Body of pancreas (tissue), 4 donors: ENCODE measurements around the gene WDR93. TPM values are rescaled to one million over a fixed set of nuclear protein-coding genes. Genes with fewer than 3 reads are reported as not detected.

ENCODE experiments used
- ATAC-seq: fragments of 150-250 bp; one replicate; pipeline ENCODE4 v1.9.1; 2016
- DNase-seq, 4 donors: peaks; one replicate each; pipeline ENCODE4 v3.0.0-alpha.2; 2019
- H3K27ac ChIP-seq, 4 donors: fragments of 200-600 bp; sonication (generic); 1 replicate in 3 of 4; 2 replicates in 1 of 4; pipeline versions ENCODE4 v1.5.1 to v1.6.1; 2016 to 2019; ENCODE audit warnings: mild to moderate bottlenecking in 1 of 4, mixed read lengths in 1 of 4, moderate library complexity in 1 of 4
- H3K27me3 ChIP-seq, 2 donors: fragments of 200-600 bp; sonication (generic); one replicate each; pipeline ENCODE4 v1.6.0; 2016; ENCODE audit warnings: mild to moderate bottlenecking in 1 of 2
- H3K36me3 ChIP-seq, 2 donors: fragments of 200-600 bp; sonication (generic); replicated peaks in 1 of 2; 2 replicates each; pipeline ENCODE4 v1.5.1; 2016; ENCODE audit warnings: low read depth in 2 of 2; ENCODE audit not compliant: insufficient read depth in 1 of 2
- H3K4me1 ChIP-seq: fragments of 200-600 bp; sonication (generic); one replicate; pipeline ENCODE4 v1.6.0; 2016
- H3K4me3 ChIP-seq, 2 donors: fragments of 200-600 bp; sonication (generic); 1 replicate in 1 of 2; 2 replicates in 1 of 2; pipeline ENCODE4 v1.5.1; 2016 to 2019
- H3K9me3 ChIP-seq, 3 donors: fragments of 200-600 bp; sonication (generic); 1 replicate in 2 of 3; 2 replicates in 1 of 3; pipeline ENCODE4 v1.5.1; 2016
- POLR2A ChIP-seq, 3 donors: fragments of 450-650 bp; IDR thresholded peaks; one replicate each; pipeline ENCODE4 v1.6.1; 2016; ENCODE audit warnings: antibody characterized with exemption in 3 of 3, mild to moderate bottlenecking in 2 of 3
- WGBS, 2 donors: methylation state at CpG; one replicate each; pipeline ENCODE4 v1.1.5; 2017; 5-methylcytosine and 5-hydroxymethylcytosine counted together
- intact Hi-C: fragments of 100-400 bp; cut with DNase I; formaldehyde crosslinking; loops from one replicate; pipeline ENCODE4 v1.15.1; 2023
- total RNA-seq, 2 donors: library from RNA; depleted of rRNA; stranded (reverse); fragments of >200 nt; gene quantifications; one replicate each; pipeline ENCODE4 v1.1.0, GENCODE V29; 2016
- TF ChIP-seq, protein P1 (sequence below), 7 experiments: fragments of 450-650 bp in 4 of 7; fragments of 200-600 bp in 3 of 7; sonication (generic) in 3 of 7; IDR thresholded peaks; one replicate each; pipeline ENCODE4 v1.5.1; 2016 to 2019; ENCODE audit warnings: antibody characterized with exemption in 7 of 7

Gene WDR93
- total RNA-seq, 2 donors from 2014 or later = 0.66 TPM; not detected in 1

DNA sequence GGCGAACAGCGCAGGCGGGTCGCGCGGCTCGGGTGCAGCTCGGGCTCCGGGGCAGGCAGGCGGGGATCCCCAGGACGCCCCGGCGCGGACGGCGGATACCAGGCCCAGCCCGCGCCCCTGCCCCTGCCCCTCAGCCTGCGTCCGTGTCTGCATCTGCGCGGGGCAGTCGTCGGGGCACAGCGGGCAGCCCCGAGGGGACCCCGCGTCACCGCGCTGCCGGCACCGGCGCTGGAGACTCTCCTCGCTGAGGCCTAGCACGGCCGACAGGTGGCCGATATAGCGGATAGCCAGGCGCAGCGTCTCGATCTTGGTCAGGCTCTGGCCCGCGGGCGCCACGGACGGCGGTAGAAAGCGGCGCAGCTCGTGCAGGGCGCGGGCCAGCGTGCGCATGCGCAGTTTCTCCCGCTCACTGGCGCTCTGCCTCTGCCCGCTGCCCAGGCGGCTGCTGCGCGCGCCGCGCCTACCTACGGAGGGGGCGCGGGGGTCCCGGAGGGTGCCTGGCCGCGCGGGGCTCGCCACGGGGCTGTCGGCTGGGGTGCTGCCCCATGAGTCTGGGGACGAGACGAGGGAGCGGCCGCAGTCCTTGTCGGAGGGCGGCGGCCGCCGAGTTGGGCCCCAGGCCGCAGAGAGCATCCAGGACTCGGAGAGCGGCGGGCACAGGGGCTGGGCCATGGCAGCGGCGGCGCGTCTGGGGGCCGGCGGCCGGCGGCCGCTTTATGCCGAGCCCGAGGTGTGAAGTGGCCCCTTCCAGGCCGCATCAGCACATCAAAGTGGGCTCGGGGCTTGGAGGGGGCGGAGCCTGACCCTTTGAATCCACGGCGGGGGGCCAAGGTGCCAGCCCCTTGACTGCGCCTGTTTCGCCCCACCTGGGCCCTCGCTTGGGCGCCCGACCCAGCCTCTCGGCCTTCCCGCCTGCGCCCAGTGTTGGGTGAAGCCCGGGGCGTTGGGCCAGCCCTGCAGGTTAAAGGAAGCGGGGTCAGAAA, 60.2 kb downstream of the WDR93 start, which contains the start of gene MESP1:
MESP1 (minus strand) TSS at position 690 of the 983 bp plus-strand sequence; CDS start at position 672, 18 bp downstream.
- Histone ChIP-seq H3K36me3 (no peaks in the 10 kb centered on the region), H3K4me3 (peak within 1 kb of the TSS; percentile 30 to 57), H3K9me3 (no peaks in the 10 kb centered on the region), H3K27me3 (no peaks in the 10 kb centered on the region), H3K27ac (peak within 1 kb of the TSS; percentile 71 to 85 (median 79)), H3K4me1 (peaks cover 28% of the 10 kb centered on the region)
- DNase-seq = peak; percentile 94 to 97 (median 96)
- TF ChIP-seq, protein P1, sequence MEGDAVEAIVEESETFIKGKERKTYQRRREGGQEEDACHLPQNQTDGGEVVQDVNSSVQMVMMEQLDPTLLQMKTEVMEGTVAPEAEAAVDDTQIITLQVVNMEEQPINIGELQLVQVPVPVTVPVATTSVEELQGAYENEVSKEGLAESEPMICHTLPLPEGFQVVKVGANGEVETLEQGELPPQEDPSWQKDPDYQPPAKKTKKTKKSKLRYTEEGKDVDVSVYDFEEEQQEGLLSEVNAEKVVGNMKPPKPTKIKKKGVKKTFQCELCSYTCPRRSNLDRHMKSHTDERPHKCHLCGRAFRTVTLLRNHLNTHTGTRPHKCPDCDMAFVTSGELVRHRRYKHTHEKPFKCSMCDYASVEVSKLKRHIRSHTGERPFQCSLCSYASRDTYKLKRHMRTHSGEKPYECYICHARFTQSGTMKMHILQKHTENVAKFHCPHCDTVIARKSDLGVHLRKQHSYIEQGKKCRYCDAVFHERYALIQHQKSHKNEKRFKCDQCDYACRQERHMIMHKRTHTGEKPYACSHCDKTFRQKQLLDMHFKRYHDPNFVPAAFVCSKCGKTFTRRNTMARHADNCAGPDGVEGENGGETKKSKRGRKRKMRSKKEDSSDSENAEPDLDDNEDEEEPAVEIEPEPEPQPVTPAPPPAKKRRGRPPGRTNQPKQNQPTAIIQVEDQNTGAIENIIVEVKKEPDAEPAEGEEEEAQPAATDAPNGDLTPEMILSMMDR (IDR thresholded peaks at IDR 0.05) = peak; percentile 64 to 97 (median 92)
- TF ChIP-seq POLR2A (IDR thresholded peaks at IDR 0.05) = peak; percentile 80 to 83 (median 81)
- peak; percentile 92 for ATAC-seq
- intact Hi-C loops = no loop called here
- WGBS, 2 donors = 3 to 15% methylated on average over 8 to 94 of the region's 114 CpGs

DNA sequence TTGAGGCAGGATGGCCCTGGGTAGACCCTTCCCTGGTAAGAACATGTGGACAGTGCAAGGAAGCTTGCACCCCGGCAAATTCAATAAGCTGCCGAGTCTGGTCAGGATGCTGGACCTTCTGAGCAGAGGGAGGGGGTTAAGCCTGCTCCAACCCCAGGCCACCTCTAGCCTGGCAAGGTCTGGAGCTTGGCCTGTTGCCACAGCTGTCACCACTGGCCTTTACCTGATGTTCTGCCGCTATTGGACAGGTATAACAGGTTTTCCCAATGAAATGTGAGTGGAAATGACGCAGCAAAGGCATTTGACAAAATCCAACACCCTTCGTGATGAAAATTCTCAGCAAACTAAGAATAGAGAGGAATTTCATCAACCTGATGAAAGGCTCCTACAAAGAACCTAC, 61.1 kb downstream of the WDR93 start:
- intact Hi-C loops = no loop called here
- Histone ChIP-seq H3K27me3 (no peaks in the 10 kb centered on the region), H3K9me3 (no peaks in the 10 kb centered on the region), H3K36me3 (no peaks in the 10 kb centered on the region), H3K4me1 (peaks cover 34% of the 10 kb centered on the region), H3K4me3 (no peak overlapping the region), H3K27ac (peak overlapping the region; percentile 34 to 85 (median 79))
- TF ChIP-seq, protein P1 (IDR thresholded peaks at IDR 0.05) = no peak
- no peak for TF ChIP-seq POLR2A (IDR thresholded peaks at IDR 0.05)
- 27 to 30% methylated on average over 5 of the region's 5 CpGs for WGBS, 2 donors
- DNase-seq (peak; percentile 91 to 97 (median 95)), ATAC-seq (peak; percentile 75)

DNA sequence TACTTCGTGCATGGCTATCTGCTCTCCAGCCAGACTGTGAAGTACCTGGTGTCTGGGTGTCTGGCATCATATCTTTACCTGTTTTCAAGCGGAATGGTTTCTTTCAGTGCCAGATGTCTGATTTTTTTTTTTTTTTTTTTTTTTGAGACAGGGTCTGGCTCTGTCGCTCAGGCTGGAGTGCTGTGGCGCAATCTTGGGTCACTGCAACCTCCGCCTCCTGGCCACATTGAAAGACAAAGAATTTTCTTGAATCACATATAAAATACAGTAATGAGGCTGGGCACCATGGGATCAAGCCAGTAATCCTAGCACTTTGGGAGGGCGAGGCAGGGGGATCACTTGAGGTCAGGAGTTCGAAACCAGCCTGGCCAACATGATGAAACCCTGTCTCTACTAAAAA, 63.2 kb downstream of the WDR93 start:
- Histone ChIP-seq H3K4me1 (peaks cover 39% of the 10 kb centered on the region), H3K27me3 (no peaks in the 10 kb centered on the region), H3K4me3 (no peak overlapping the region), H3K9me3 (no peaks in the 10 kb centered on the region), H3K36me3 (no peaks in the 10 kb centered on the region), H3K27ac (no peak overlapping the region)
- intact Hi-C loops = no loop called here
- ATAC-seq (no peak), DNase-seq (no peak)
- TF ChIP-seq, protein P1 (IDR thresholded peaks at IDR 0.05) = no peak
- TF ChIP-seq POLR2A (IDR thresholded peaks at IDR 0.05) = no peak
- WGBS, 2 donors = 89 to 90% methylated on average over 7 of the region's 7 CpGs

DNA sequence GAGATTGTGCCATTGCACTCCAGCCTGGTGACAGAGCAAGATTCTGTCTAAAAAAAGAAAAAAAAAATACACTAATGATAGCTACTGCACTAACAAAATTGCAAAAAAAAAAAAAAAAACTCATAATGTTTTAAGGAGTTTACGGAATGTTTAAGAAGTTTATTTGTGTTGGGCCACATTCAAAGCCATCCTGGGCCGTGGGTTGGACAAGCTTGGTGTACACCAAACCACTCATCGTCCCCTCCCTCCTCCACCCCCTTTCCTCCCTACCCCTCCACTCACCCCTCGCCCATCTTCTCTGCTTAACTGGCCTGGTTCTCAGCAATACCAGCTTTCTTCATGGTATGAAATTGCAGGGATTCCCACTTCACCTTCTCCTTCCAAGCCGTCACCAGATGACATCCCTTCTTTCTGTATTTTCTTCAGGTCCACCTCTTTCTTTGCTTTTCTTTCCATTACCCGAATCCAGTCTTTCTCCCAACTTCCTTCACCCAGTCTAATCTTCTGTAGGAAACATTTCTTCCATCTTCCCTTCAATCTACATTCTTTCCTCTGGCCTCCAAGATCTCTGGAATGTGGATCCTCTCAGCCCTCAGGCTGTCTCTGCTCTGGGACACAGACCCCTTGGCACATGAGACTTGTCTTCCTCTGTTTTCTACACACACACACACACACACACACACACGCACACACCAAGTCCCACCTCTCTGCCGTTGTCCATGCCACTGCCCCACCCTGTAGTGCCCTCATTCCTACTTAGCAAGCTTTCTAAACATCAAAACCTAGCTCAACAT, 63.9 kb downstream of the WDR93 start:
- peaks cover 37% of the 10 kb centered on the region for H3K4me1 ChIP-seq
- H3K27me3 ChIP-seq = no peaks in the 10 kb centered on the region
- H3K4me3 ChIP-seq = no peak overlapping the region
- TF ChIP-seq, protein P1 (IDR thresholded peaks at IDR 0.05) = no peak
- TF ChIP-seq POLR2A (IDR thresholded peaks at IDR 0.05) = no peak
- ATAC-seq (no peak), DNase-seq (no peak)
- no peaks in the 10 kb centered on the region for H3K9me3 ChIP-seq
- intact Hi-C loops = no loop called here
- 84 to 85% methylated on average over 8 of the region's 8 CpGs for WGBS, 2 donors
- no peaks in the 10 kb centered on the region for H3K36me3 ChIP-seq
- no peak overlapping the region for H3K27ac ChIP-seq
